BJ (cell line): ENCODE data around the gene KLHL22. TPM values are rescaled to one million over a fixed set of nuclear protein-coding genes. Genes with fewer than 3 reads are reported as not detected.

Source experiments
- CTCF ChIA-PET: fragments of 350-600 bp; formaldehyde crosslinking; extraction: SDS; loops from one replicate; lab custom pipeline; 2021; ENCODE audit warnings: antibody characterized with exemption, inconsistent platforms; lab: Yijun Ruan, JAX
- POLR2A ChIA-PET: fragments of 300-600 bp; sonication (Branson Sonifier 250); formaldehyde crosslinking; extraction: SDS; loops from one replicate; lab custom pipeline; 2021; ENCODE audit warnings: antibody characterized with exemption; lab: Charles Lee
- DNase-seq: peaks from one replicate; pipeline ENCODE4 v3.0.0-alpha.2; 2011; ENCODE audit warnings: low read depth
- H3K27me3 ChIP-seq: 2 replicates; pipeline ENCODE4 v1.6.0; 2011; ENCODE audit warnings: low read length; ENCODE audit not compliant: control insufficient read depth, insufficient read depth
- H3K36me3 ChIP-seq: 2 replicates; pipeline ENCODE4 v1.5.1; 2011; ENCODE audit warnings: low read length; ENCODE audit not compliant: control insufficient read depth, insufficient read depth
- H3K4me3 ChIP-seq: 2 replicates; pipeline ENCODE4 v1.5.1; 2011; ENCODE audit warnings: low read depth, mild to moderate bottlenecking, control low read depth, low read length
- CTCF ChIP-seq: IDR thresholded peaks from 2 replicates; pipeline ENCODE4 v1.5.1; 2011; ENCODE audit warnings: low read depth, mild to moderate bottlenecking, control low read depth, inconsistent platforms, low read length, moderate library complexity; ENCODE audit not compliant: insufficient read depth
- polyA plus RNA-seq: library from polyadenylated mRNA; depleted of rRNA; stranded (reverse); fragments of >200 nt; gene quantifications from 2 replicates; pipeline ENCODE4 v1.2.3, GENCODE V29; 2011

The KLHL22 gene
- polyA plus RNA-seq, 1 experiment = 34.0 TPM

GRCh38 chr22:20432244-20432686 lies 63.3 kb downstream of the KLHL22 start:
- no peak for DNase-seq
- peaks cover 28% of the 10 kb centered on the region for H3K36me3 ChIP-seq
- H3K27me3 ChIP-seq = no peaks in the 10 kb centered on the region
- ChIA-PET POLR2A (no interaction called here), CTCF (interaction anchor here (5.7 kb wide), 1 partner anchor 14 kb away, joined by 25 read pairs; no protein-coding TSS in a partner anchor)
- H3K4me3 ChIP-seq = no peak overlapping the region
- TF ChIP-seq CTCF = no peak

- no peak overlapping the region for H3K4me3 ChIP-seq
- DNase-seq = no peak
- peaks cover 32% of the 10 kb centered on the region for H3K36me3 ChIP-seq
- ChIA-PET CTCF (interaction anchor here (5.7 kb wide), 1 partner anchor 14 kb away, joined by 25 read pairs; no protein-coding TSS in a partner anchor), POLR2A (no interaction called here)
- no peak for TF ChIP-seq CTCF
- no peaks in the 10 kb centered on the region for H3K27me3 ChIP-seq
Observed at GRCh38 chr22:20431511-20432192, 63.9 kb downstream of the KLHL22 start.

- Histone ChIP-seq H3K36me3 (peaks cover 32% of the 10 kb centered on the region), H3K4me3 (no peak overlapping the region), H3K27me3 (no peaks in the 10 kb centered on the region)
- DNase-seq = no peak
- ChIA-PET POLR2A (no interaction called here), CTCF (no interaction called here)
- TF ChIP-seq CTCF = peak; percentile 32
Observed at GRCh38 chr22:20430720-20431510, 64.7 kb downstream of the KLHL22 start.

DNA sequence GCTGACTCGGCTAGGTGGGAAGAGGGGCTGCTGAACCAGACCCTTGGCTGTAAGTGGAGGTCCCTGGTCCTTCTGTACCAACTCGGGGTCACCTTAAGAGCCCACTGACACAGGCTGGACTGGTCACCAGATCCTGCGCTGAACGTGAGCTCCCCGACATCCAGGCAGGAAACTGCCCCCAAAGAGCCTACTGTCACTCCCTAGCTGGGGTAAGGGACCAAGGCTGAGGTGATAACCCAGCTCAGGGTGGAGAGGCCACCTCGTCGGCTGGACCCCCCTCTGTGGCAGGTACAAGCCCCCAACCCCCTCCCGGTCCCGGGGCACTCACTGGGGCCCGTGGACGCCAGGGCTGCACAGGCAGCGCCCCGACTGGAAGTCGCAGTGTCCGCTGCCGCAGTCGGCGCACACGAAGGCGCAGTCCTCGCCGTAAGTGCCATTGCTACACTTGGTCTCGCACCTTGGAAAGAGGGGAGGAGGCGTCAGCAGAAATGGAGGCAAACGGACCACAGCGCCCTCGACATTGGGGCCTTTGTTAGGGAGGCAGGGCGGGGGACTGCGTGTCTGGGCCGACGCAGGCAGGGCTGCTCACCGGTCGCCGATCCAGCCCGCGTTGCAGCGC lies 65.4 kb downstream of the KLHL22 start:
- POLR2A ChIA-PET = no interaction called here
- CTCF ChIA-PET = interaction anchor here (0.7 to 1.1 kb wide), 2 partner anchors 8 to 9 kb away, joined by 3 to 4 read pairs; no protein-coding TSS in a partner anchor
- DNase-seq = no peak
- no peak overlapping the region for H3K4me3 ChIP-seq
- TF ChIP-seq CTCF = no peak
- H3K27me3 ChIP-seq = no peaks in the 10 kb centered on the region
- H3K36me3 ChIP-seq = peaks cover 34% of the 10 kb centered on the region
